ENCODE measurements around the gene KIF21A. TPM values are rescaled to one million over a fixed set of nuclear protein-coding genes. Genes with fewer than 3 reads are reported as not detected.

KIF21A gene
- total and polyA plus RNA-seq, 7 donors: 8.5 to 33.6 (median 26.7) TPM

DNA sequence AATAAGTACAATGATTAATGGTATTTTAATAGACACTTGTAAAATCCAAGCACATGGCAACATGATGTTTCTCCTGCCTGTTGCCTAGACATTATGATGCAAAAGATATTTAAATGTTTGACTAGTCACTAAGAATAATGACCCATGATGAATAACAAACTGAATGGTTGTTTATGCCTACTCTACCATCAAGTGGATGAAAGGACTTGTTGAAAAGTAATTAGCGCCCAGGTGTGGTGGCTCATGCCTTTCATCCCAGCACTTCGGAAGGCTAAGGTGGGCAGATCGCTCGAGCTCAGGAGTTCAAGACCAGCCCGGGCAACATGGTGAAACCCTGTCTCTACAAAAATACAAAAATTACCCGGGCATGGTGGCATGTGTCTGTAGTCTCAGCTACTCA, 30.7 kb downstream of the KIF21A start:
- 79 to 86% (median 79%) methylated on average over 6 of the region's 6 CpGs for WGBS, 3 donors
- DNase-seq: no peak
- H3K4me3 ChIP-seq: no peak overlapping the region
- H3K4me1 ChIP-seq: peaks cover 6% of the 10 kb centered on the region
- no peaks in the 10 kb centered on the region for H3K27me3 ChIP-seq (ENCODE audit: insufficient read depth in 3 of 3, low read length in 2 of 3)
- TF ChIP-seq, protein P1, sequence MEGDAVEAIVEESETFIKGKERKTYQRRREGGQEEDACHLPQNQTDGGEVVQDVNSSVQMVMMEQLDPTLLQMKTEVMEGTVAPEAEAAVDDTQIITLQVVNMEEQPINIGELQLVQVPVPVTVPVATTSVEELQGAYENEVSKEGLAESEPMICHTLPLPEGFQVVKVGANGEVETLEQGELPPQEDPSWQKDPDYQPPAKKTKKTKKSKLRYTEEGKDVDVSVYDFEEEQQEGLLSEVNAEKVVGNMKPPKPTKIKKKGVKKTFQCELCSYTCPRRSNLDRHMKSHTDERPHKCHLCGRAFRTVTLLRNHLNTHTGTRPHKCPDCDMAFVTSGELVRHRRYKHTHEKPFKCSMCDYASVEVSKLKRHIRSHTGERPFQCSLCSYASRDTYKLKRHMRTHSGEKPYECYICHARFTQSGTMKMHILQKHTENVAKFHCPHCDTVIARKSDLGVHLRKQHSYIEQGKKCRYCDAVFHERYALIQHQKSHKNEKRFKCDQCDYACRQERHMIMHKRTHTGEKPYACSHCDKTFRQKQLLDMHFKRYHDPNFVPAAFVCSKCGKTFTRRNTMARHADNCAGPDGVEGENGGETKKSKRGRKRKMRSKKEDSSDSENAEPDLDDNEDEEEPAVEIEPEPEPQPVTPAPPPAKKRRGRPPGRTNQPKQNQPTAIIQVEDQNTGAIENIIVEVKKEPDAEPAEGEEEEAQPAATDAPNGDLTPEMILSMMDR (IDR thresholded peaks at IDR 0.05): no peak
- no peak for ATAC-seq
- intact Hi-C loops (cut with DNase I): no loop called here
- H3K9me3 ChIP-seq: no peaks in the 10 kb centered on the region
- H3K27ac ChIP-seq: no peak overlapping the region
- H3K36me3 ChIP-seq (ENCODE audit: insufficient read depth in 1 of 2, low read depth in 1 of 2): peaks cover 0 to 2% of the 10 kb centered on the region in 2 donors

GRCh38 chr12:39406262-39406661, 36.7 kb downstream of the KIF21A start:
- no peak overlapping the region for H3K27ac ChIP-seq
- H3K9me3 ChIP-seq: no peaks in the 10 kb centered on the region
- peaks cover 4% of the 10 kb centered on the region for H3K4me1 ChIP-seq
- intact Hi-C loops (cut with DNase I): no loop called here
- H3K4me3 ChIP-seq: no peak overlapping the region
- no peaks in the 10 kb centered on the region for H3K27me3 ChIP-seq (ENCODE audit: insufficient read depth in 3 of 3, low read length in 2 of 3)
- TF ChIP-seq, protein P1 (IDR thresholded peaks at IDR 0.05): no peak
- H3K36me3 ChIP-seq (ENCODE audit: insufficient read depth in 1 of 2, low read depth in 1 of 2): no peaks in the 10 kb centered on the region
- no peak for DNase-seq
- ATAC-seq: no peak

- Histone ChIP-seq H3K9me3 (no peaks in the 10 kb centered on the region), H3K27me3 (ENCODE audit: insufficient read depth in 3 of 3, low read length in 2 of 3) (no peaks in the 10 kb centered on the region), H3K4me3 (no peak overlapping the region), H3K27ac (no peak overlapping the region), H3K4me1 (peaks cover 4% of the 10 kb centered on the region), H3K36me3 (ENCODE audit: insufficient read depth in 1 of 2, low read depth in 1 of 2) (no peaks in the 10 kb centered on the region)
- TF ChIP-seq, protein P1 (IDR thresholded peaks at IDR 0.05): no peak
- DNase-seq (no peak), ATAC-seq (no peak)
- intact Hi-C loops (cut with DNase I): no loop called here
- 76 to 86% (median 80%) methylated on average over 3 of the region's 3 CpGs for WGBS, 3 donors
These were observed 37.3 kb downstream of the KIF21A start for GRCh38 chr12:39405580-39405979.

DNA sequence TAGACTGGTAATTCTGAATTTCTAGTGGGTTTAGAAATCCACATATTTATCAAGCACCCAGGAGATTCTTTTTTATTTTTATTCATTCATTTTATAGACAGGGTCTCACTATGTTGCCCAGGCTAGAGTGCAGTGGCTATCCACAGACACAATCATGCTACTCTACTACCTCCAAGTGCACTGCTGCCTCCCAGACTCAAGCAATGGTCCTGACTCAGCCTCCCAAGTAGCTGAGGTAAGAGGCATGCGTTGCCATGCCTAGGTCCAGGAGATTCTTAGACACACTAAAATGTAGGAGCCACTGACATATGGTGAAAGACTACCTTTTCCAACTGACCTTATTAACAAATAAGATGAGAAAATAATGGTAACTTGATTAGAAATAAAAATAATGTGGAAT, 38.9 kb downstream of the KIF21A start:
- no peak overlapping the region for H3K27ac ChIP-seq
- H3K27me3 ChIP-seq (ENCODE audit: insufficient read depth in 3 of 3, low read length in 2 of 3): no peaks in the 10 kb centered on the region
- TF ChIP-seq, protein P1 (IDR thresholded peaks at IDR 0.05): no peak
- 90 to 95% (median 93%) methylated on average over 1 of the region's 1 CpG for WGBS, 3 donors
- no peaks in the 10 kb centered on the region for H3K36me3 ChIP-seq (ENCODE audit: insufficient read depth in 1 of 2, low read depth in 1 of 2)
- DNase-seq (no peak), ATAC-seq (no peak)
- H3K9me3 ChIP-seq: no peaks in the 10 kb centered on the region
- H3K4me1 ChIP-seq: peaks cover 4% of the 10 kb centered on the region
- intact Hi-C loops (cut with DNase I): no loop called here
- H3K4me3 ChIP-seq: no peak overlapping the region

DNA sequence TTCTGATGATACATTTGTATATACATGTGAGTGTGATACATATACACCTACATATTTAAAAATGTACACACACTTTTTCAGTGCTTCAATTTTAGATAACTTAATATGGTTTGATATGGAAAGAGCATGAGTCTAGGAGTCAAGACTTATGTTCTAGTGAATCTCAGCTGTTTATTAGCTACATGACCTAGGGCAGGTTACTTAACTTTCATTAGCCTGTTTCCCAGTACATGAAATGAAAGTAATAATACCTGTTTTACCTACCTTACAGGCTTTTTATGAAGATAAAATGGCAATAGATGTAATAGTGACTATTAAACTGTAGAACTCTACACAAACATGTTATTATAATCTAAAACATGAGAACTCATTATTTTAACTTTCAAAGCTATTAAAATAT, 39.5 kb downstream of the KIF21A start:
- DNase-seq: no peak
- Histone ChIP-seq H3K4me3 (no peak overlapping the region), H3K4me1 (peaks cover 4% of the 10 kb centered on the region), H3K27me3 (ENCODE audit: insufficient read depth in 3 of 3, low read length in 2 of 3) (no peaks in the 10 kb centered on the region), H3K36me3 (ENCODE audit: insufficient read depth in 1 of 2, low read depth in 1 of 2) (no peaks in the 10 kb centered on the region), H3K27ac (no peak overlapping the region), H3K9me3 (no peaks in the 10 kb centered on the region)
- TF ChIP-seq, protein P1 (IDR thresholded peaks at IDR 0.05): no peak
- intact Hi-C loops (cut with DNase I): no loop called here
- ATAC-seq: no peak
